GM13976 (cell line): ENCODE measurements around the gene TSPAN3.

Experiments
- DNase-seq: peaks from one replicate; pipeline ENCODE4 v3.0.0; 2012; ENCODE audit warnings: low spot score
- in situ Hi-C: fragments of 300-500 bp; cut with MboI; formaldehyde crosslinking; loops from one replicate; pipeline ENCODE4 v1.12.0; 2022; ENCODE audit warnings: low sequenced_read_pairs, mixed read lengths, inconsistent platforms; ENCODE audit not compliant: unreplicated experiment
- TF ChIP-seq, protein P1 (sequence below): IDR thresholded peaks from 2 replicates; pipeline ENCODE4 v1.5.1; 2012; ENCODE audit warnings: borderline replicate concordance, mild to moderate bottlenecking; ENCODE audit not compliant: insufficient read depth; ENCODE audit errors: extremely low read depth, missing control alignments, control extremely low read depth

The TSPAN3 gene

DNA sequence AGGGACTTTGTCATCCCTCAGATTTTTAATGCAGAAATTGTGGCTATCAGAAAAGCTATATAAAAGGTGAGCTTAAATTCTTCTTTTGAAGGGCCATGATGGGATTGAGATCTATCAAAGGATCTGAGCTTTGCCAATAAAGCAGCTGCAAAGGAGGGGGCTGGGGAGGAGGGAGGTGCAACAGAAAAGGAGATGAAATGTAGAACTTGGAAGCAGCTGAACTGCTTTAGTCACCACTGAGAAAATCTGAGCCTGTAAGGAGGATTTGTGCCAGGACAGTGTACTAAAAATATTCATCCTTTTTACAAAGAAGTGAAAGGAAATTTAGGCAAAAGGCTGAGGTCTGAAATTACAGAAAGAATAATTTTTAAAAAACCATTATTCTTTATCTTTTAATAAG is 10.4 kb downstream of the TSPAN3 start:
- in situ Hi-C loops: no loop called here

GRCh38 chr15:77059786-77060361 is 11.0 kb downstream of the TSPAN3 start:
- TF ChIP-seq, protein P1, sequence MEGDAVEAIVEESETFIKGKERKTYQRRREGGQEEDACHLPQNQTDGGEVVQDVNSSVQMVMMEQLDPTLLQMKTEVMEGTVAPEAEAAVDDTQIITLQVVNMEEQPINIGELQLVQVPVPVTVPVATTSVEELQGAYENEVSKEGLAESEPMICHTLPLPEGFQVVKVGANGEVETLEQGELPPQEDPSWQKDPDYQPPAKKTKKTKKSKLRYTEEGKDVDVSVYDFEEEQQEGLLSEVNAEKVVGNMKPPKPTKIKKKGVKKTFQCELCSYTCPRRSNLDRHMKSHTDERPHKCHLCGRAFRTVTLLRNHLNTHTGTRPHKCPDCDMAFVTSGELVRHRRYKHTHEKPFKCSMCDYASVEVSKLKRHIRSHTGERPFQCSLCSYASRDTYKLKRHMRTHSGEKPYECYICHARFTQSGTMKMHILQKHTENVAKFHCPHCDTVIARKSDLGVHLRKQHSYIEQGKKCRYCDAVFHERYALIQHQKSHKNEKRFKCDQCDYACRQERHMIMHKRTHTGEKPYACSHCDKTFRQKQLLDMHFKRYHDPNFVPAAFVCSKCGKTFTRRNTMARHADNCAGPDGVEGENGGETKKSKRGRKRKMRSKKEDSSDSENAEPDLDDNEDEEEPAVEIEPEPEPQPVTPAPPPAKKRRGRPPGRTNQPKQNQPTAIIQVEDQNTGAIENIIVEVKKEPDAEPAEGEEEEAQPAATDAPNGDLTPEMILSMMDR: no peak
- in situ Hi-C loops: no loop called here
- DNase-seq: peak; percentile 52

More for the DNA sequence above, 10.4 kb downstream of the TSPAN3 start:
- no peak for DNase-seq
- TF ChIP-seq, protein P1: no peak

GRCh38 chr15:77058468-77058867 is 12.4 kb downstream of the TSPAN3 start:
- no peak for DNase-seq
- TF ChIP-seq, protein P1: no peak
- in situ Hi-C loops: no loop called here

GRCh38 chr15:77057685-77058084 is 13.2 kb downstream of the TSPAN3 start:
- in situ Hi-C loops: no loop called here
- no peak for DNase-seq
- TF ChIP-seq, protein P1: no peak

DNA sequence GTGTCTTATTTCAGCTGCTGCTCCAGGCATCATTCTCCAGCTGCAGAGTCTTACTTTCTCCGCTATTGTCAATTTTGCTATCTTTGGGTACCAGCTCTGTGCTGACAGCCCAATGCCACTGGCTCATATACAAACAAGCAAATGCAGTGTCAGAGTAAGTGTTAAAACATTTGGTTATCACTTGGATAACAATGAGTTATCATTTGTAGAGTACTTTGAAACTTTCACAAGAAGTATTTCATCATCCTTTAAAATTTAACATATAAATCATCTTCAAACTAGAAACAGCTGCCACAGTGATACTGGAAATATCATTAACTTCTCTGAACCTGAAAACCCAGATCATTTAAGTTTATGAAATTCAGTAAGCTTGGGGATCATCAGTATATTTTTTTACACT is 13.8 kb downstream of the TSPAN3 start:
- TF ChIP-seq, protein P1: no peak
- in situ Hi-C loops: no loop called here
- no peak for DNase-seq

DNA sequence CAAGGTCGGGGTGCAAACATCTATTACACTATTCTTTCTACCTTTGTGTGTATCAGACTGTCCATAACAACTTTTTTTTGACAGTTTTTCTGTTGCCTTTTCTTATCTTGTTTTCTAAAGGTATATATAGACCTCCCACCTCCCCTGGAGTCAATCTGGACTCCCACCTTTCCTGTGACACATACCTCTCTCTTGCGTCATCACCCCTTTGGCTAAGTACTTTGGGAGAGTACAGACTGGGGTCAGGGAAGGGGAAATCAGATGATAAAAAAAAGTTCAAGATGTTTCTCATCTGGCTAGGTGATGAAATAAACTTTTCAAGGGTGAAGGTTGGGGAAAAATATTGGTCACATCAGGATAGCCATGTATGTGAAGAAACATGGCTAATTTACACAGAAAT is 17.2 kb downstream of the TSPAN3 start:
- no peak for DNase-seq
- TF ChIP-seq, protein P1: no peak
- in situ Hi-C loops: no loop called here

GRCh38 chr15:77052556-77052955 is 18.4 kb downstream of the TSPAN3 start:
- no peak for DNase-seq
- in situ Hi-C loops: no loop called here
- TF ChIP-seq, protein P1: no peak
